HL-60/S4 (cell line): ENCODE results near the gene TMEM185A.
"Not testable (repeated sequence)": the region's sequence is repeated elsewhere in the genome, so short reads cannot be mapped to it uniquely, and the experiment has no call there.

Experiments used
- in situ Hi-C: fragments of 300-500 bp; cut with MboI; formaldehyde crosslinking; loops from 2 replicates; pipeline ENCODE4 v1.14.3; 2022; ENCODE audit warnings: low sequenced_read_pairs

Gene TMEM185A

DNA sequence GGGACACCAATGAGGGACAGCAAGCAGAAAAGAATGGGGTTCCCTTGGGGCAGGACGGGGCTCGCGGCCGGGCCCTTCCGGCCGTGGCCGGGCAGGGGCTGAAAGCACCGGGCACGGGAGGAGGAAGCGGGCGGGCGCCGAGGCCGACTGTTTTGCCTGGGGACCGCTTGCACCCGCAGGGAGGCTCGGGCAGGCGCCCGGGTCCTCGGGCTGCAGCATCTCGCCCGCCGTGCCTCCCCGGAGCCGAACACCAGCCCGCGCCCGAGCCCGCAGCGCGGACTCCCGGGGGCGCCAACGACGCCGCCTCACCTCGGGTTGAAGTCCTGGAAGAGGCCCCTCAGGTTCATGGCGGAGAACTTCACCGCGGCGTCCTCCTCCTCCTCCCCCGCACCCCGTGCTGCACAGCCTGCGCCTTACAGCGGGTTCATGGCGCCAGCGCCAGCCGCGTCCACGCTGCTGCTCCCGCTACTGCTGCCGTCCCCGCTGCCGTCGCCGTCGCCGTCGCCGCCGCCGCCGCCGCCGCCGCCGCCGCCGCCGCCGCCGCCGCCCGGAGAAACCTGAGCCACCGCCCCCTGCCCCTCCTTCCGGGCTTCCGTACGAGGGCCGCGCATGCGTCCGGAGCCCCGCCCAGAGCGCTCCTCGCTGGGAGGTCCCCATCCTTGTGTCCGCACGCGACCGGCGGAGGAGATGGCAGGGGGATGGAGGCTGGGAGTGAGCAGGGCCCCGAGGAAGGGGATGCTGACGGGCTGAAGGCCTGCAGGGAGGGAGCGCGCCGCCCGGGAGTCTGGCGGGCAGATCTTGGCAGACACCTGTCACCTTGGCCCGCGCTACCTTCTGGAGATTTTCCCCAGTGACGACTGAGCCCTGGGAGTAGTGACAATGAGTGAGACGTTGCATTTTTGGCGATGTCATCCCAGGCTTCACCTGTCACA, at the start of gene TMEM185A:
Gene TMEM185A (minus strand): TSS at position 559 of the 932 bp plus-strand sequence. CDS start 212 bp downstream, at position 347.
- in situ Hi-C loops: no loop called here

GRCh38 chrX:149681182-149681581, 49.6 kb upstream of the TMEM185A start:
- in situ Hi-C loops: no loop called here

- in situ Hi-C loops: not testable (repeated sequence)
Measured at GRCh38 chrX:149679164-149679678, 47.6 kb upstream of the TMEM185A start.

DNA sequence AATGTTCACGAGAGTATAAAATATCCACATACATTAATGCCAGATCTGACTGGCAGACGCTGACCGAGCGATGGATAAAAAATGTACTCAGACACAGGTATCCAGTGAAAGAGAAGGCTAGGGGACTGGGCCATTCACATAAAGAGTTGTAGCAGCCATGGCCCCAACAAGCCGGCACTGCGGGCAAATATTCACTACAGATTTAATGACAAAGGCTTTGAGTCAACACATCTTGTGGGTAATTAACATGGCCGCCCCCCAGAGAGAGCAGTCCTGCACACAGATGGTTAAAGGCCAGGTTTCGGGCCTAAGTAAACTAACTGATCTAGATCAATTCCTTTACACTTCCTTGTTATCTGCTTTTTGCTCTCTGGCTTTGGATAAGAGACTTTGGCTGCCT, 44.0 kb upstream of the TMEM185A start:
- in situ Hi-C loops: not testable (repeated sequence)

- in situ Hi-C loops: not testable (repeated sequence)
Measured at GRCh38 chrX:149675088-149675487, 43.5 kb upstream of the TMEM185A start.

- in situ Hi-C loops: not testable (repeated sequence)
Measured at GRCh38 chrX:149660613-149661012, 29.0 kb upstream of the TMEM185A start.

DNA sequence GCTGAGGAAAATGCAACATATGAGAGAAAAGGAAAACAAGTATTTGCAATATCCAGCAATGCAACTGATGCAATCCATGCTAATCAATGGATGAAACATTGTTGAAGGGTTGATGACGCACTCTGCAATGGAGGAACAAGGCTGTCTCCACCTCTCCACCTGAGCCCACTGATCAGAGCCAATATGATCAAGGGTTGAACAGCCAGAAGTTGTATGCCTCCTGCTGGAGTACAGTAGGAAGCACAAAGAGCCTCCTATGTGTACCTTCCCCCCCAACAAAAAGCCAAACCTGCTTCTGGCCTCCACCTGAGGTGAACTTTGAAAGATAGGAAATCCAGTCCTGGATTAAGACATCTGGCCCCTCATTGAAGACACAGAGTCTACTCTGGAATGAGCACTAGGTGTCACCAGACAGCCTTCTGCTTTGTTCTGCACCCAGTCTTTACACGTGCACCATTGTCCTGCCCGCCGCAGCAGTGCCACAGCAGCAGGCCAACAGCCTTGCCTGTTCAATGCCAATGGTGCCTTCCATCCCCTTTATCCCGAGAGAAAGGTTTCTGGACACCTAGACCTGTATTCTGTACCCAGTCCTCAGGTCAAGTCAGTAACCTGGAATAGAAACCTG, 24.8 kb upstream of the TMEM185A start:
- in situ Hi-C loops: not testable (repeated sequence)

DNA sequence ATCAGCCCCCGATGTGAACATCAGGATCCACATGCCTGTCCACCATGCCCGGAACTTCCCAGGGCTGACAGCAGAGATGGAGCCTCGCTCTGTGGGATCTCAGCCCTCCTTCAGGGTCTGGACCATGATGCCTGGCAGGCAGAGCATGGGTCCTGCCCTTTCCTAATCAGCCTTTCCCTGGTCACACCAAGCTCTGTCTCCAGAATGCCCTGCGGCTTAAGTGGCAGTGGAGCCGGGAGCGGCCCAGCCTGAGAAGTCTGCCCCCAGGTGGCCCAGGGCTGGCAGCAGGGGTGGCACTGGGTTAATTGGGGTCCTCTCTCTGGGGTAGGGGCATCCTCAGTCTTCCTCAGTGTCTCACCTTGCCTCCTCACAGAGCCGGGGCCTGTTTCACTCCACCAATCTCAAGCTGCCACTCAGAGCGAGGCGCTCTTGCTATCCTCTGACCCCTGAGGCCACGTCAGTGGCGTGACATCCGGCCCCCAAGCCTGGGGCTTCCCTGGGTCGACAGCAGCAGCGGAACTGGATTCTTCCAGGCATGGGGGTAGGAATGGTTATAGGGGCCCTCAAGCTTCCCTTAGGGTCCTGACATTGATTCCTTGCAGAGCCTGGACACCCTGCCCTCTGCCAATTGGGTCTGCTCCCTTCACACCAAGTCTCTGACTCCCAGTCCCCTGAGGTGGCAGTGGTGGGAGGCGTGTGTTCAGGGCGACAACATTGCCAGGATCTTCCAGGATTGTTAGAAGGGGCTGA, 20.8 kb upstream of the TMEM185A start:
- in situ Hi-C loops: no loop called here

DNA sequence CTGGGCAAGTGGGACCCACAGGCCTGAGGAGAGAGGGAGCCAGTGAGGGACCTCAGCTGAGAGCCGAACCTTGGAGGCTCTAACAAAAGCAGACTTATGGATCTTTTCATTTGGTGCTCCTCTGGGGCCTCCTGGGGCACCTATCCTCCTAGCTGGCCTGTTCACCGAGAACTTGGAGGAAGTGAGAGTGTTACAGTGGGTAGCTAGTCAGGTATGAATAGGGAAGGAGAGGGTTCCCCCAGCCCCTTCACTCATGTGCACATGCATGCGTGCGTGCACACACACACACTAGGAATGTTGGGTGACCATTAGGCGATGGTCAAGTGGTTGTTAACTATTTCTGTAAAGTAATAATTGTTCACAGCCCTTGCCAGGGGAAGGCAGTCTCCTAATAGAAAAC, 18.6 kb upstream of the TMEM185A start:
- in situ Hi-C loops: no loop called here

GRCh38 chrX:149648932-149649331, 17.3 kb upstream of the TMEM185A start:
- in situ Hi-C loops: no loop called here

DNA sequence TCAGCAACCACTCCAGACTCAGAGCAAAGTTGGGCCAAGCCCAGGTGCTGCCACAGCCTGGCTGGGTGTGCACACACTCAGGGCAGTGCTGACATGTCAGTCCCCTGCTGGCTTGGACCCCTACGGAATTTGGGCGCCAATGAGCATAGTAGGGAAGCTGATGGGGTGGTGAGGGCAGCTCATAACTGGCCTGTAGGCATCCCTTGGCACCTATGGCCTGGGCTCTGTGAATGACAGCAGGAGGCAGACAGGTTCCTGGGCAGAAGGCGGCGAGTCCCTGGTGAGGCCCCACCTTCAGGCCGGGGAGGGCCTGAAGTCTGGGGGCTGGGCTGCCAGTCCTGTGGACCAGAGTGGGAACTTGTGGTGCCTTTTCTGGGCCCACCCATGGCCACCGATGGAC, 15.9 kb upstream of the TMEM185A start:
- in situ Hi-C loops: no loop called here

GRCh38 chrX:149643496-149643895, 11.9 kb upstream of the TMEM185A start:
- in situ Hi-C loops: no loop called here

GRCh38 chrX:149641835-149642234, 10.2 kb upstream of the TMEM185A start:
- in situ Hi-C loops: no loop called here

GRCh38 chrX:149641432-149641831, 9.8 kb upstream of the TMEM185A start:
- in situ Hi-C loops: no loop called here

DNA sequence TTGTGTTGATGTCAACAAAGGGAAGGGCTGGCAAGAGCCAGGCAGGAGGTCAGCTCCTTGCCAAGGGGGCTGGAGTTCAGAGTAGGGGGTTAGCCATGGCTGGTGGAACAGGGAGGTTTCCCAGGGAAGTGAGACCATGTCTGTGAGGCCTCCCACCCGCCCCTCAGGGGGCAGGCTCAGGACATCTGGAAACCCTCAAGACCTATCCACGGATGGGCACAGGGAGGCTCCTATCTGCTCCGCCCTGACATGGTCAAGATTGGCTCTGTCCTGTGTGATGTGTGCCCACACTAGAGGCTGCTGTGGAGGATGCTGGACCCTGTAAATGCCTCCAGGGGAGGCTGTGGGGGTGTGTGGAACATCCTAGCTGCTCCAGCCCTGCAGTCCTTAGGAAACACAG, 8.0 kb upstream of the TMEM185A start:
- in situ Hi-C loops: no loop called here

DNA sequence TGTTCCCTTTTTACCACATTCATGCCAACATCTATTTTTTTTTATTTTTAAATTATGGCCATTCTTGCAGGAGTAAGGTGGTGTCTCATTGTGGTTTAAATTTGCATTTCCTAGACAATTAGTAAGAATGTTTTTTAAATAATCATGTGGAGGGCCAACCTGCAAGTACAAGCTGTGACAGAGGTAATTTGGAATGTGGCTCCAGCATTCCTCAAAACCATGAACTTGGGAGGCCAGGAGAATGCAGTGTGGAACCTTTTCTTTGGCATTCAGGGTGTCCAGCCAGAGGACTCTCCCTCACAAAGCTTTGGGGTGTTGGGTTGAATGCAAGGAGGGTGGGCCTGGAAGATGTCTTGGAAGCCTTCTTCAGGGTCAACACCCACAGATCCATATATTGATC, 7.3 kb upstream of the TMEM185A start:
- in situ Hi-C loops: no loop called here

GRCh38 chrX:149633511-149633910, 1.9 kb upstream of the TMEM185A start:
- in situ Hi-C loops: no loop called here

DNA sequence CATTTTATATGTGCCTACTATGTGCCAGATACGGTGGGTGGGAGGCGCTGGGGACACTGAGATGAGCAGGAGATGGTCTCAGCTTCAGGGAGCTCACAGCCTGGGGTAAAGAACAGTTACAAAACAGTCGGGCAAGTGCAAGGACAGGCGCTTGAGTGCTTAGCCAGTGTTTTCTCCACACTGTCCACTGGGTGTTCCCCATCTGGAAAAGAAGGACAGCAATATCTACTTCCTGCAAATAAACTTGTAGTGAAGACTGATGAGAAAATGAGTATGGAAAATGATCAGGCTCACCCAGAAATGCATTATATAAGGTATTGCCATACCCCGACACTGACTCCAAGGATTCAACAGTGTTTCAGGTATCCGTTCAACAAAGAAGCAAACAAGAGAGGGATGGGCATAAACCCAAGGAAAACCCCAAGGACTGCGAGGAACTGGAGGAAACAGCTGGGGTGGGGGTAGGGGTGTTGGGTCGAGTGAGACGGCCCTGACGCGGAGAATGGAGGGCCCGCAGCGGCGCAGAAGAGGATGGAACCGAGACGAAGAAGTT, 835 bp downstream of the TMEM185A start:
- in situ Hi-C loops: no loop called here

DNA sequence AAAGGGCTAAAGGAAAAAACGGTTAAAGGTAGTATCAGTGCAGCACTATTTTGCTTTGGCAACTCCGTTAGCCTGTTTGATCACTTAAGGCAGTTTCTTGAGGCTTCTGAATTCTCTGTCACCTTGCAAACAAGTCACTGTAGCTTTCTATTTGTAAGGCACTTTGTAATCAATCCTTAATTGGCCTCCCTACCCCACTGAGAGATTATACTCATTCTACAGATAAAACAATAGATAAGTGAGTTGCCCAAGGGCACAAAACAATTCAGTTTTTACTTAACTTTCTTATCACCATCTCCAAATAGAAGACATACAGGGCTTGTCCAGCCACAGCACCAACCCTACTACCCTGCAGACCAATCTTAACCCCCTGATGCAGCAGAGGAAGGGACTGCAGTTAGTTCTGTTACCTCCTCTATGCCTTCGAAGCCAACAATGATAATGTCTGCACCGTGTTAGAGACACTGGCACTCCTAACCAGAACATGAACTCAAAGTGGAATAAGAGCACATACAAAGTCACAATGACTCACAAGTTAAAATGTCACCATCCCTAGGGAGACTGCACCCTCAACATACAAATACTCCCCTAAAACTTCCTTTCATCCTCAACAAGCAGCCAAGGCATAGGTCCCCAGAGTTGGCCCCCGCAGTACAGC, 1.7 kb downstream of the TMEM185A start:
- in situ Hi-C loops: no loop called here

DNA sequence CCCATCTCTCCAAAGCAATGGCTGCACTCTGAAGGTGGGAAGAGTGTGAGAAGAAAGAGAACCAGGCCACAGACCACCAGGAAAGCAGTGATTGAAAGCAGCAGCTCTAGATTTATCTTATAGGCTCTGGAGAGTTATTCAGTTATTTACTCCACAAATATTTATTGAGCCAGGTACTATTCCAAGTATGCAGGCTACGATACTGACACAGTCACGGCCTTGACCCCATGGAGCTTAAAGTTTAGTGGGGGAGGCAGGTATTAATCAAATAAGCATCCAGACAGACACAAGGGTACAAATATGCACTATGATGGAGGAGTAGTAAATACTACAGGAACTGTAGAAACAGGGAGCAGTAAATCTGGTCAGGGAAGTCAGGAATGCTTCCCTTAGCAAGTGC, 2.8 kb downstream of the TMEM185A start:
- in situ Hi-C loops: no loop called here
